ENCODE measurements around the gene FTL.
A peak's percentile ranks its signal among the peaks of the same experiment; 100 is the strongest.
"Not testable (repeated sequence)": the region's sequence is repeated elsewhere in the genome, so short reads cannot be mapped to it uniquely, and the experiment has no call there.

The FTL gene

GRCh38 chr19:48965040-48965805, at the start of gene FTL:
FTL (plus strand) TSS chr19:48965309; CDS start chr19:48965508, 199 bp downstream.
- DNase-seq: peak; percentile 97

GRCh38 chr19:48915757-48916156, 49.4 kb upstream of the FTL start:
- no peak for DNase-seq

- no peak for DNase-seq
Observed at GRCh38 chr19:48918071-48918470, 47.0 kb upstream of the FTL start.

- DNase-seq: no peak
Observed at GRCh38 chr19:48918801-48919247, 46.3 kb upstream of the FTL start.

GRCh38 chr19:48919271-48919670, 45.8 kb upstream of the FTL start:
- DNase-seq: not testable (repeated sequence)

- DNase-seq: no peak
Observed at GRCh38 chr19:48920949-48921348, 44.2 kb upstream of the FTL start.

- no peak for DNase-seq
Observed at GRCh38 chr19:48921721-48922500, 43.2 kb upstream of the FTL start.

- DNase-seq: no peak
Observed at GRCh38 chr19:48922548-48923490, 42.3 kb upstream of the FTL start.

- DNase-seq: peak; percentile 61
Observed at GRCh38 chr19:48925240-48925843, 39.8 kb upstream of the FTL start.

- DNase-seq: not testable (repeated sequence)
Observed at GRCh38 chr19:48925890-48926289, 39.2 kb upstream of the FTL start.

- peak; percentile 98 for DNase-seq
Observed at GRCh38 chr19:48926909-48927308, 38.2 kb upstream of the FTL start.

GRCh38 chr19:48927692-48928091, 37.4 kb upstream of the FTL start:
- DNase-seq: peak; percentile 41

GRCh38 chr19:48928164-48929025, 36.7 kb upstream of the FTL start:
- DNase-seq: no peak

- peak; percentile 66 for DNase-seq
Observed at GRCh38 chr19:48933382-48933932, 31.7 kb upstream of the FTL start, which contains the start of gene DHDH. DHDH (plus strand) TSS chr19:48933699; CDS start chr19:48933722, 23 bp downstream.

- DNase-seq: no peak
Observed at GRCh38 chr19:48934837-48935236, 30.3 kb upstream of the FTL start.

- no peak for DNase-seq
Observed at GRCh38 chr19:48935864-48936263, 29.2 kb upstream of the FTL start.

GRCh38 chr19:48938256-48938655, 26.9 kb upstream of the FTL start:
- no peak for DNase-seq

- DNase-seq: no peak
Observed at GRCh38 chr19:48940902-48941301, 24.2 kb upstream of the FTL start.

GRCh38 chr19:48943081-48943480, 22.0 kb upstream of the FTL start:
- no peak for DNase-seq

GRCh38 chr19:48945415-48945814, 19.7 kb upstream of the FTL start:
- no peak for DNase-seq

GRCh38 chr19:48945817-48946216, 19.3 kb upstream of the FTL start:
- no peak for DNase-seq
